Osteoblast (primary cell): ENCODE data around the gene C1QL3. TPM values are rescaled to one million over a fixed set of nuclear protein-coding genes. Genes with fewer than 3 reads are reported as not detected.

Experiments used
- DNase-seq: peaks from one replicate; pipeline ENCODE4 v3.0.0; 2011; ENCODE audit warnings: low spot score, mixed read lengths; ENCODE audit not compliant: insufficient read length; ENCODE audit errors: missing footprints
- H2AFZ ChIP-seq: 2 replicates; pipeline ENCODE4 v1.6.0; 2011; ENCODE audit warnings: mild to moderate bottlenecking, low read length
- H3K27ac ChIP-seq: 2 replicates; pipeline ENCODE4 v1.5.1; 2011; ENCODE audit warnings: mild to moderate bottlenecking, low read depth, low read length, moderate library complexity
- H3K27me3 ChIP-seq: 2 replicates; pipeline ENCODE4 v1.6.0; 2012; ENCODE audit warnings: mild to moderate bottlenecking, control low read depth, inconsistent platforms, low read length, moderate library complexity; ENCODE audit not compliant: insufficient read depth
- H3K36me3 ChIP-seq: 2 replicates; pipeline ENCODE4 v1.5.1; 2011; ENCODE audit warnings: mild to moderate bottlenecking, low read length, control low read depth, moderate library complexity; ENCODE audit not compliant: insufficient read depth
- H3K4me1 ChIP-seq: 2 replicates; pipeline ENCODE4 v1.5.1; 2011; ENCODE audit warnings: mild to moderate bottlenecking, low read length, control low read depth, moderate library complexity; ENCODE audit not compliant: insufficient read depth
- H3K4me2 ChIP-seq: 2 replicates; pipeline ENCODE4 v1.6.0; 2011; ENCODE audit warnings: mild to moderate bottlenecking, low read length; ENCODE audit not compliant: insufficient read depth
- H3K4me3 ChIP-seq: fragments of 200-600 bp; sonication (generic); 3 replicates; pipeline ENCODE4 v1.5.1; 2012; ENCODE audit warnings: mild to moderate bottlenecking, low read length, inconsistent platforms; ENCODE audit not compliant: insufficient read depth
- H3K79me2 ChIP-seq: 2 replicates; pipeline ENCODE4 v1.6.0; 2012; ENCODE audit warnings: mild to moderate bottlenecking, low read length, control low read depth, inconsistent platforms; ENCODE audit not compliant: insufficient read depth
- H3K9me3 ChIP-seq: 2 replicates; pipeline ENCODE4 v1.5.1; 2011; ENCODE audit warnings: low read depth, low read length, control low read depth
- H4K20me1 ChIP-seq: 2 replicates; pipeline ENCODE4 v1.6.0; 2012; ENCODE audit warnings: mild to moderate bottlenecking, low read length, control low read depth; ENCODE audit not compliant: insufficient read depth
- total RNA-seq: library from RNA; depleted of rRNA; stranded (reverse); fragments of >200 nt; gene quantifications from 2 replicates; pipeline ENCODE4 v1.2.3, GENCODE V29; 2012
- TF ChIP-seq, protein P1 (sequence below): IDR thresholded peaks from 2 replicates; pipeline ENCODE4 v1.5.1; 2011; ENCODE audit warnings: mild to moderate bottlenecking, low read depth, low read length, moderate library complexity; ENCODE audit errors: extremely low read depth

Gene C1QL3
- total RNA-seq, 1 donor: not detected

DNA sequence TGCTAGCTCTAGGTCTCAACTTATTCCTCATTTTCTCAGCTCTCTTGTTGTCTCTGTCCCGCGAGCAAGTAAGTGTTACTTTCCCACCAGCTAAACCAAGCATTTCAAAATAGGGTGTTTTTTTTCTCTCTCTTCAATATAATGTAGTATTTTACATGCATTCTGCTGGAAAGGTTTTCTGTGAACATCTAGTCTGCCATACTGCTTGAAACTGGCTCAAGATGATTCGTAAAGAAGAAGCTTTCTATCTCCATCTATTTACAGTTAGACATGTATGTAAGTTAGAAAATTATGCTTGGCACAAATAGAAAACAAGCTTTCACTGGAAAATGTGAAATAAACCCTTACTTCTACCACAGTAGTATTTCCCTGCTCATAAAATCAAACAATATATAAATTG lies 31.2 kb downstream of the C1QL3 start:
- Histone ChIP-seq H3K36me3 (no peaks in the 10 kb centered on the region), H3K9me3 (no peaks in the 10 kb centered on the region), H3K27ac (no peak overlapping the region), H3K4me1 (no peaks in the 10 kb centered on the region), H3K4me2 (no peak overlapping the region), H3K27me3 (no peaks in the 10 kb centered on the region), H2AFZ (no peak overlapping the region), H3K4me3 (no peak overlapping the region), H3K79me2 (no peaks in the 10 kb centered on the region), H4K20me1 (no peaks in the 10 kb centered on the region)
- TF ChIP-seq, protein P1, sequence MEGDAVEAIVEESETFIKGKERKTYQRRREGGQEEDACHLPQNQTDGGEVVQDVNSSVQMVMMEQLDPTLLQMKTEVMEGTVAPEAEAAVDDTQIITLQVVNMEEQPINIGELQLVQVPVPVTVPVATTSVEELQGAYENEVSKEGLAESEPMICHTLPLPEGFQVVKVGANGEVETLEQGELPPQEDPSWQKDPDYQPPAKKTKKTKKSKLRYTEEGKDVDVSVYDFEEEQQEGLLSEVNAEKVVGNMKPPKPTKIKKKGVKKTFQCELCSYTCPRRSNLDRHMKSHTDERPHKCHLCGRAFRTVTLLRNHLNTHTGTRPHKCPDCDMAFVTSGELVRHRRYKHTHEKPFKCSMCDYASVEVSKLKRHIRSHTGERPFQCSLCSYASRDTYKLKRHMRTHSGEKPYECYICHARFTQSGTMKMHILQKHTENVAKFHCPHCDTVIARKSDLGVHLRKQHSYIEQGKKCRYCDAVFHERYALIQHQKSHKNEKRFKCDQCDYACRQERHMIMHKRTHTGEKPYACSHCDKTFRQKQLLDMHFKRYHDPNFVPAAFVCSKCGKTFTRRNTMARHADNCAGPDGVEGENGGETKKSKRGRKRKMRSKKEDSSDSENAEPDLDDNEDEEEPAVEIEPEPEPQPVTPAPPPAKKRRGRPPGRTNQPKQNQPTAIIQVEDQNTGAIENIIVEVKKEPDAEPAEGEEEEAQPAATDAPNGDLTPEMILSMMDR: no peak
- DNase-seq: no peak

DNA sequence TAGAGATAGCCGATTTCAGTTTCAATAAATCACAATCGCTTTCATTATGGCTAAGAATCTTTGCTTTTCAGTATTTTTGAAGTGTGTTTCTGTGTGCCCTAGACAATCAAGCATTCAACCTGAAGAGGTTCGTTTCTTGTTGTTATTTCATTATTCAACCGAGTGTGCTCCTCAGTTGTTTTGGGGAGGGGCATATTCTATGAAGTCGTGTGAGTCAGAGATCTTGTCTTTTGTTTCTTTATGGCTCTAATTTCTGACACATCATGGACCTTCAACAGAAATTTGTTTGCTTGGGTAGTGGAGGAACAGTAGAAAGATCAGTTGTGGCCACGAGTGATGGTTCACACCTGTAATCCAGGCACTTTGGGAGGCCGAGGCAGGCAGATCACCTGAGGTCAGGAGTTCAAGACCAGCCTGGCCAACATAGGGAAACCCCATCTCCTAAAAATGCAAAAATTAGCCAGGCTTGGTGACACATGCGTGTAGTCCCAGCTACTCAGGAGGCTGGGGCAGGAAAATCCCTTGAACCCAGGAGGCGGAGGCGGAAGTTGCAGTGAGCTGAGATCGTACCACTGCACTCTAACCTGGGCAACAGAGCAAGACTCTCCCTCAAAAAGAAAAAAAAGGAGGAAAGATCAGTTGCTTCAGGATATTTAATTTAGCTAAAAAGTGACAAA lies 38.3 kb downstream of the C1QL3 start:
- TF ChIP-seq, protein P1: no peak
- Histone ChIP-seq H3K27me3 (no peaks in the 10 kb centered on the region), H3K4me3 (no peak overlapping the region), H3K4me2 (no peak overlapping the region), H3K36me3 (no peaks in the 10 kb centered on the region), H3K27ac (no peak overlapping the region), H3K79me2 (no peaks in the 10 kb centered on the region), H4K20me1 (no peaks in the 10 kb centered on the region), H3K4me1 (no peaks in the 10 kb centered on the region), H2AFZ (no peak overlapping the region), H3K9me3 (no peaks in the 10 kb centered on the region)
- DNase-seq: no peak

DNA sequence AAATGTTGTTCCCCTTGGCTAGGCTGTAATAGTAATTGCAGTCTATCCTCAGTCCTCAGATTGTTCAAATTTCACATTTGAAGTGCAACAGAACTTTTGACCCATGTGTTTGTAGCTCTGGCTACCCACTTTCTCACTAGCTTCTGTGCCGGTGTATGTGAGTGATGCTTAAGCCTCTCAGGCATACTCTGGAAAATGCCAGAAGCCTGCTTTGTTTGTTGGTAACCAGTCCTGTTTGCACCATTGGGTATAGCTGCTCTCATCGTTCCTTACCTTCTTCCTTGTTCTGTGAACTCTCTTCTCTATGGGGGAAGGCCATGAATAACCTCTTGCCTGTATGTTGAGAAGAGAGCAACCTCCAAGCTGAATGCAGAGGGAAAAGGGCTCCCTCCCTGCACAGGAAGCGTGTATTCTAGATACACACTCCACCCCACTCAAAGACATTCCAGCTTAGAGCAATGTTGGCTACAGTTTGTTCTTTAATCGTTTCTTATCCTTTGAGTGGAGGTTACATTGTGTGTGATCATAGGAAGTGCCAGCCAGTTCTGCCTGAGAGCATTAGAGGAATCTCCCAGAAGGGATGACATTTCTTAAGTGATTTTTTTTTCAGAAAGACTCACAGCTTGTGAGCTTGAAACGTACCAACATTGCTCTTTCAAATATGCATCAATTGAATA lies 40.5 kb downstream of the C1QL3 start:
- H3K79me2 ChIP-seq: no peaks in the 10 kb centered on the region

DNA sequence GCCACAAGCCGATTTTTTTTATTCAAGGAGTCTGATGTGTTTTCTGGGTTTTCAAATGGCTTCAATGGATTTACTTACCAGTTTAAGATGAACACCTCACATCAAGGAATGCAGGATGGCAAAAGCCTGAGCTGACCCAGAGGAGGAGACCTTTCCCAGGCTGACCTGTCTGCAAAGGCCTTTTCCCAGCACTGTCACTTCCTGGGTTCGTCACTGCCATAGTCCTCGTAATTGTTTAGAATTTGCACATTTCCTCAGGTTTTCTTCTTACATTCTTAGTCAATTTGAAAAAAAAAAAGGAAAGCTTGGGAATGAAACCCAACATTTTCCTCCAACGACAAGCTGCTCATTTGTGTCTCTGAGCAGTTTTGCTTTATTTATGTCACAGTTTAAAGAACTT lies 42.9 kb downstream of the C1QL3 start:
- H3K27me3 ChIP-seq: no peaks in the 10 kb centered on the region
- H3K4me3 ChIP-seq: no peak overlapping the region
- no peak overlapping the region for H2AFZ ChIP-seq
- H3K9me3 ChIP-seq: no peaks in the 10 kb centered on the region
- no peaks in the 10 kb centered on the region for H4K20me1 ChIP-seq
- DNase-seq: no peak
- no peaks in the 10 kb centered on the region for H3K79me2 ChIP-seq
- no peaks in the 10 kb centered on the region for H3K4me1 ChIP-seq
- H3K27ac ChIP-seq: no peak overlapping the region
- TF ChIP-seq, protein P1: no peak
- no peaks in the 10 kb centered on the region for H3K36me3 ChIP-seq
- H3K4me2 ChIP-seq: no peak overlapping the region

More for the DNA sequence above, 40.5 kb downstream of the C1QL3 start:
- Histone ChIP-seq H4K20me1 (no peaks in the 10 kb centered on the region), H3K4me2 (no peak overlapping the region), H3K9me3 (no peaks in the 10 kb centered on the region), H3K27ac (no peak overlapping the region), H3K4me1 (no peaks in the 10 kb centered on the region), H3K4me3 (no peak overlapping the region), H2AFZ (no peak overlapping the region), H3K27me3 (no peaks in the 10 kb centered on the region), H3K36me3 (no peaks in the 10 kb centered on the region)
- TF ChIP-seq, protein P1: no peak
- DNase-seq: no peak
